SK-N-MC (cell line): ENCODE data around the gene FGF14.

Experiments used
- DNase-seq: peaks from one replicate; pipeline ENCODE4 v3.0.0-alpha.2; 2011; ENCODE audit warnings: low read depth, low spot score
- H3K27ac ChIP-seq: fragments of 200-600 bp; sonication (generic); 2 replicates; pipeline ENCODE4 v1.5.1; 2016; ENCODE audit warnings: mixed run types
- H3K36me3 ChIP-seq: fragments of 200-600 bp; sonication (generic); 2 replicates; pipeline ENCODE4 v1.6.1; 2017; ENCODE audit warnings: antibody characterized with exemption, low read length, mixed read lengths; ENCODE audit not compliant: insufficient read depth
- H3K4me3 ChIP-seq: fragments of 200-600 bp; sonication (generic); 2 replicates; pipeline ENCODE4 v1.5.1; 2016
- H3K9ac ChIP-seq: fragments of 200-600 bp; sonication (generic); 2 replicates; pipeline ENCODE4 v1.8.0; 2017; ENCODE audit warnings: mixed run types, mixed read lengths; ENCODE audit not compliant: insufficient read length
- H3K9me3 ChIP-seq: fragments of 200-600 bp; sonication (generic); 2 replicates; pipeline ENCODE4 v1.6.1; 2017; ENCODE audit warnings: low read depth, mild to moderate bottlenecking, antibody characterized with exemption, low read length, moderate library complexity, mixed read lengths
- EZH2 ChIP-seq: fragments of 200-600 bp; sonication (generic); IDR thresholded peaks from one replicate; pipeline ENCODE4 v1.6.1; 2017; ENCODE audit warnings: antibody characterized with exemption
- FOXP2 ChIP-seq: optimal IDR thresholded peaks from 2 replicates; pipeline ENCODE3; 2011; ENCODE audit warnings: mild to moderate bottlenecking, moderate library complexity; ENCODE audit not compliant: insufficient read depth; ENCODE audit errors: extremely low read length, control extremely low read depth
- POLR2AphosphoS5 ChIP-seq: IDR thresholded peaks from 2 replicates; pipeline ENCODE4 v1.6.1; 2012; ENCODE audit warnings: mild to moderate bottlenecking, low read depth, low read length, borderline replicate concordance

The FGF14 gene

DNA sequence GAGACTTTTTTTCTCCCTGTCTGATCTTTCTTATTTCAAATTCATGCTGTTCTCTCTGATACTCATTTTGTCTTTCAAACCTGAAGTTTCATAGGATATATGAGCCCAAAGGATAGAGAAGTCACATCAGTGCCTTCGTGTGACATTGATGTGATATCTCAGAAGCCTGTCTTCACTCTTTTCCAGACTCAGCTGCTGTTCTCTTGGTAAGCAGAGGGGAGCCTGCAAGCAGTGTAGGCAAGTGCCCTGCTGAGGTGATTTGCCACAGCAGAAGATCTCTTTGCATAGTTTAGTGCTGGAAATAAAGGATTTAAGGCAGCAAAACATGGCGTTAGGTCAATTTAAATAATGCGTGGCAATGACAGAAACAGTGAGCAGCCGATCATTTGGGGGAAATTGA lies 602.7 kb downstream of the FGF14 start:
- no peak for DNase-seq
- H3K4me3 ChIP-seq = no peak overlapping the region
- TF ChIP-seq POLR2AphosphoS5 = no peak
- no peak for TF ChIP-seq FOXP2
- no peak for TF ChIP-seq EZH2
- H3K9ac ChIP-seq = no peak overlapping the region
- no peaks in the 10 kb centered on the region for H3K36me3 ChIP-seq
- no peaks in the 10 kb centered on the region for H3K9me3 ChIP-seq
- H3K27ac ChIP-seq = no peak overlapping the region

DNA sequence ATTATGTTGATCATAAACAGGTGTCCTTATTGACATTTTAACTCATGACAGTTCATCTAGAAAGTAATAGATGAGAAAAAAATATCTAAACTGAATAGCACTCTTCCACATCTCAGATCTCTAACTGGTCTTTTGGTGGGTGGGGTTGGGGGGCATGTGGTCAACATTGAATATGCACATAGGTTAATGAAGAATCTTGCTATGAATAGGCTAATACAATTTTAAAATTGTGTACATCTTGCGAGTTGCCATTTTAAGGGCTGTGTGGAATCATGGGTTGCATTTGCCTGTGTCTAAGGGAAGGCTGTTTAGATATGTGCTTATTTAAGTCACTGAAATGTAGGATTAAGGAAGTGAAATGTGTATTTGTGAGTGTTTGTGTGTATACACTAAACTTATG lies 603.4 kb downstream of the FGF14 start:
- TF ChIP-seq POLR2AphosphoS5 (no peak), EZH2 (no peak), FOXP2 (no peak)
- H3K9ac ChIP-seq = no peak overlapping the region
- no peak for DNase-seq
- H3K4me3 ChIP-seq = no peak overlapping the region
- no peaks in the 10 kb centered on the region for H3K36me3 ChIP-seq
- H3K27ac ChIP-seq = no peak overlapping the region
- H3K9me3 ChIP-seq = no peaks in the 10 kb centered on the region

DNA sequence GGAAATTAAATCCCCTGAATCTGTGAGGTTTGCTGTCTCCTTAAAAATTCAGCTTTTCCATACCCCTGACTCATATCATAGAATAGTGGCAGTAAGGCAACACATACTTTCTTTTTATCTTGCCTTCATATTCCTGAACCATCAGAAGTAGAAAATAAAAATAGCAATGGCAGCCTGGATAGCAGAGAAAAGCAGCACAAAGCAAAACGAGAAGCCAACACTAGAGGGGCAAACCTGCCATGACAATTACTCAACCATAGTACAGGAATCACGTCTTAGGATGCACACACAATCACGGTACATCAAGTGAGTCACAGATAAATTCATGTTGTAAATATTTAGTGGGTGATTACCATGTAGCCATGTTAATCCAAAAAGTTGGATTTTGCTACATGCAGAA lies 606.4 kb downstream of the FGF14 start:
- Histone ChIP-seq H3K36me3 (no peaks in the 10 kb centered on the region), H3K4me3 (no peak overlapping the region), H3K9me3 (no peaks in the 10 kb centered on the region), H3K27ac (no peak overlapping the region), H3K9ac (no peak overlapping the region)
- TF ChIP-seq EZH2 (no peak), POLR2AphosphoS5 (no peak), FOXP2 (no peak)
- no peak for DNase-seq

- Histone ChIP-seq H3K9ac (no peak overlapping the region), H3K9me3 (no peaks in the 10 kb centered on the region), H3K27ac (no peak overlapping the region), H3K36me3 (no peaks in the 10 kb centered on the region), H3K4me3 (no peak overlapping the region)
- no peak for DNase-seq
- TF ChIP-seq POLR2AphosphoS5 (no peak), EZH2 (no peak), FOXP2 (no peak)
Observed at GRCh38 chr13:101795025-101795424, 606.8 kb downstream of the FGF14 start.

- Histone ChIP-seq H3K9me3 (no peaks in the 10 kb centered on the region), H3K27ac (no peak overlapping the region), H3K36me3 (no peaks in the 10 kb centered on the region), H3K9ac (no peak overlapping the region), H3K4me3 (no peak overlapping the region)
- DNase-seq = no peak
- TF ChIP-seq FOXP2 = no peak
- no peak for TF ChIP-seq EZH2
- no peak for TF ChIP-seq POLR2AphosphoS5
Observed at GRCh38 chr13:101792189-101792588, 609.7 kb downstream of the FGF14 start.

GRCh38 chr13:101785858-101786257 lies 616.0 kb downstream of the FGF14 start:
- Histone ChIP-seq H3K4me3 (no peak overlapping the region), H3K9me3 (no peaks in the 10 kb centered on the region), H3K9ac (no peak overlapping the region), H3K36me3 (no peaks in the 10 kb centered on the region), H3K27ac (no peak overlapping the region)
- no peak for DNase-seq
- no peak for TF ChIP-seq FOXP2
- TF ChIP-seq POLR2AphosphoS5 = no peak
- no peak for TF ChIP-seq EZH2

GRCh38 chr13:101784313-101784712 lies 617.5 kb downstream of the FGF14 start:
- TF ChIP-seq POLR2AphosphoS5 = no peak
- TF ChIP-seq FOXP2 = no peak
- TF ChIP-seq EZH2 = no peak
- Histone ChIP-seq H3K4me3 (no peak overlapping the region), H3K27ac (no peak overlapping the region), H3K9ac (no peak overlapping the region), H3K9me3 (no peaks in the 10 kb centered on the region), H3K36me3 (no peaks in the 10 kb centered on the region)
- DNase-seq = no peak

- no peak overlapping the region for H3K27ac ChIP-seq
- no peak for DNase-seq
- H3K36me3 ChIP-seq = no peaks in the 10 kb centered on the region
- no peak for TF ChIP-seq POLR2AphosphoS5
- TF ChIP-seq EZH2 = no peak
- TF ChIP-seq FOXP2 = no peak
- no peak overlapping the region for H3K9ac ChIP-seq
- H3K4me3 ChIP-seq = no peak overlapping the region
- H3K9me3 ChIP-seq = no peaks in the 10 kb centered on the region
Observed at GRCh38 chr13:101783554-101783953, 618.3 kb downstream of the FGF14 start.

DNA sequence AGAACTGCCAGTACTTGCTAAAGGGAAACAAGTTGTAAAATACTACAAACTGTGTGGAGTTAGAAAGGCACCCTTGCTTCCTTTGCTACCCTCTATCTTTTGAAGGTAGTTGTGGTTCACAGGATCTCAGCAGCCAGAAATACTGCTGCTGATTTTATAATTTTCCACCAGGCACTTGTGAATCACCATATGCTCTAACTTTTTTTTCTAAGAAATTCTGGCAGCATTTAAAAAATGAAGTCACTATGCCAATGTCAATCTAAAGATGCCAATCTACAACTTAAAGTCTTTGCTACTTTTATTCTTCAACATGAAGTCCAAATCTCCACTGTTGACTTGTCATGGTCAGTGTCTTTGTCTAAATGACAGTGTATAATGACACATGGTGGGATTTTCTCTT lies 621.6 kb downstream of the FGF14 start:
- Histone ChIP-seq H3K27ac (no peak overlapping the region), H3K9me3 (no peaks in the 10 kb centered on the region), H3K4me3 (no peak overlapping the region), H3K36me3 (no peaks in the 10 kb centered on the region), H3K9ac (no peak overlapping the region)
- TF ChIP-seq EZH2 (no peak), POLR2AphosphoS5 (no peak), FOXP2 (no peak)
- no peak for DNase-seq
